Calu3 (cell line): Measurements from ENCODE around the gene NRTN. TPM values are rescaled to one million over a fixed set of nuclear protein-coding genes. Genes with fewer than 3 reads are reported as not detected.

Source experiments
- BruUV-seq: library from RNA; stranded (reverse); fragments of 400-500 nt; replicated peaks from 2 replicates; lab custom pipeline; 2021; lab: Mats Ljungman, UMichigan
- CTCF ChIA-PET: fragments of 300-600 bp; sonication (Branson Sonifier 250); formaldehyde crosslinking; loops from one replicate; lab custom pipeline; 2022; ENCODE audit warnings: antibody characterized with exemption; lab: Charles Lee
- DNase-seq: peaks from one replicate; pipeline ENCODE4 v3.0.0; 2022
- H3K27ac Mint-ChIP-seq: one replicate; pipeline ENCODE4 v1.8.0; 2022; ENCODE audit warnings: mixed read lengths; ENCODE audit not compliant: unreplicated experiment
- H3K27me3 Mint-ChIP-seq: one replicate; pipeline ENCODE4 v1.8.0; 2022; ENCODE audit warnings: mixed read lengths; ENCODE audit not compliant: unreplicated experiment
- H3K36me3 Mint-ChIP-seq: one replicate; pipeline ENCODE4 v1.8.0; 2022; ENCODE audit warnings: mild to moderate bottlenecking, moderate library complexity, mixed read lengths; ENCODE audit not compliant: insufficient read depth, unreplicated experiment
- H3K4me1 Mint-ChIP-seq: one replicate; pipeline ENCODE4 v1.8.0; 2022; ENCODE audit warnings: mild to moderate bottlenecking, low read depth, mixed read lengths; ENCODE audit not compliant: unreplicated experiment
- H3K4me3 Mint-ChIP-seq: one replicate; pipeline ENCODE4 v1.8.0; 2022; ENCODE audit warnings: mild to moderate bottlenecking, low read depth, moderate library complexity, mixed read lengths; ENCODE audit not compliant: unreplicated experiment
- H3K9me3 Mint-ChIP-seq: one replicate; pipeline ENCODE4 v1.8.0; 2022; ENCODE audit warnings: low read depth, mixed read lengths; ENCODE audit not compliant: unreplicated experiment
- CTCF ChIP-seq: fragments of 200-600 bp; IDR thresholded peaks from one replicate; pipeline ENCODE4 v1.8.0; 2022; ENCODE audit warnings: antibody characterized with exemption; ENCODE audit not compliant: unreplicated experiment
- intact Hi-C: fragments of 100-400 bp; cut with micrococcal nuclease; formaldehyde crosslinking; loops from one replicate; pipeline ENCODE4 v1.10.0; 2022; ENCODE audit not compliant: unreplicated experiment
- total RNA-seq: library from RNA; stranded (reverse); gene quantifications from 2 replicates; pipeline ENCODE4 v1.2.3, GENCODE V29; 2022

NRTN gene
- total RNA-seq, 1 experiment from 2014 or later, result 5.4 TPM

GRCh38 chr19:5811117-5811516, 6.2 kb downstream of the NRTN start:
- no peak for DNase-seq
- Mint-ChIP-seq H3K4me3 (no peak overlapping the region), H3K27ac (no peak overlapping the region), H3K9me3 (no peaks in the 10 kb centered on the region), H3K27me3 (no peaks in the 10 kb centered on the region), H3K36me3 (no peaks in the 10 kb centered on the region), H3K4me1 (no peaks in the 10 kb centered on the region)
- CTCF ChIA-PET, result no interaction called here
- BruUV-seq, result no TSS peak
- intact Hi-C loops, result no loop called here
- no peak for TF ChIP-seq CTCF

- TF ChIP-seq CTCF, result no peak
- Mint-ChIP-seq H3K27me3 (no peaks in the 10 kb centered on the region), H3K4me1 (peaks cover 23% of the 10 kb centered on the region), H3K36me3 (peaks cover 5% of the 10 kb centered on the region), H3K9me3 (no peaks in the 10 kb centered on the region), H3K27ac (no peak overlapping the region), H3K4me3 (no peak overlapping the region)
- intact Hi-C loops, result no loop called here
- DNase-seq, result no peak
- CTCF ChIA-PET, result interaction anchor here (1.0 kb wide), 1 partner anchor 33 kb away, joined by 3 read pairs; no protein-coding TSS in a partner anchor
- BruUV-seq, result no TSS peak
Observed at GRCh38 chr19:5814123-5814851, 9.4 kb downstream of the NRTN start.

- TF ChIP-seq CTCF, result no peak
- DNase-seq, result no peak
- no peaks in the 10 kb centered on the region for H3K9me3 Mint-ChIP-seq
- H3K4me1 Mint-ChIP-seq, result peaks cover 23% of the 10 kb centered on the region
- CTCF ChIA-PET, result interaction anchor here (1.0 kb wide), 1 partner anchor 32 kb away, joined by 3 read pairs; no protein-coding TSS in a partner anchor
- intact Hi-C loops, result no loop called here
- no peak overlapping the region for H3K27ac Mint-ChIP-seq
- no peak overlapping the region for H3K4me3 Mint-ChIP-seq
- no TSS peak for BruUV-seq
- peaks cover 5% of the 10 kb centered on the region for H3K36me3 Mint-ChIP-seq
- H3K27me3 Mint-ChIP-seq, result no peaks in the 10 kb centered on the region
Observed at GRCh38 chr19:5814852-5815246, 10.0 kb downstream of the NRTN start.

- Mint-ChIP-seq H3K4me1 (peaks cover 23% of the 10 kb centered on the region), H3K27ac (no peak overlapping the region), H3K36me3 (peaks cover 9% of the 10 kb centered on the region), H3K27me3 (no peaks in the 10 kb centered on the region), H3K9me3 (no peaks in the 10 kb centered on the region), H3K4me3 (no peak overlapping the region)
- CTCF ChIA-PET, result no interaction called here
- TF ChIP-seq CTCF, result no peak
- intact Hi-C loops, result no loop called here
- no TSS peak for BruUV-seq
- DNase-seq, result no peak
Observed at GRCh38 chr19:5817218-5817617, 12.4 kb downstream of the NRTN start.
